ENCODE results near the gene NTN4.
A peak's percentile ranks its signal among the peaks of the same experiment; 100 is the strongest.
"Not testable (repeated sequence)": the region's sequence is repeated elsewhere in the genome, so short reads cannot be mapped to it uniquely, and the experiment has no call there.

Gene NTN4

DNA sequence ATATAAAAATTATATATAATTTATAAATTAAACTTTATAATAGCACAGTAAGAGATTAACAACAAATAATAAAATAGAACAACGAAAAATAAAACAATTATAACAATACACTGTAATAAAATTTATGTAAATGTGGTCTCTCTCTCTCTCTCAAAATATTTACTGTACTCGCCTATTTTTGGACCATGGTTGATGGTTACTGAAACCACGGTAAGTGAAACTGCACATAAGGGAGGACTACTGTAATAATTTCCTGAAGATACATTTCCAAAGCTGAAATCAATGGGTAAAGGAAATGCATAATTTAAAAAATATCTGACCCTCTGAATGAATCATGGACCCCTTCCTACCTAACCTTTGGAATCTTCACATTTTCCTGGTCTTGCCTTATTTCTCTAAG is 48.9 kb downstream of the NTN4 start:
- Histone ChIP-seq H3K4me3 (ENCODE audit: low read length) (no peak overlapping the region), H3K9me3 (ENCODE audit: control insufficient read depth, low read length) (peaks cover 10% of the 10 kb centered on the region), H3K36me3 (ENCODE audit: control insufficient read depth, insufficient read depth, low read length, severe bottlenecking) (no peaks in the 10 kb centered on the region), H3K27me3 (replicated peaks; ENCODE audit: control insufficient read depth, insufficient read depth, low read length) (no peaks in the 10 kb centered on the region), H3K9ac (ENCODE audit: low read length) (no peak overlapping the region), H3K4me1 (ENCODE audit: control insufficient read depth, insufficient read depth, low read length) (peaks cover 3% of the 10 kb centered on the region)
- no peak for DNase-seq (ENCODE audit: low read depth)

- Histone ChIP-seq H3K4me1 (ENCODE audit: control insufficient read depth, insufficient read depth, low read length) (peaks cover 7% of the 10 kb centered on the region), H3K9ac (ENCODE audit: low read length) (no peak overlapping the region), H3K9me3 (ENCODE audit: control insufficient read depth, low read length) (peaks cover 10% of the 10 kb centered on the region), H3K4me3 (ENCODE audit: low read length) (no peak overlapping the region), H3K27me3 (replicated peaks; ENCODE audit: control insufficient read depth, insufficient read depth, low read length) (no peaks in the 10 kb centered on the region), H3K36me3 (ENCODE audit: control insufficient read depth, insufficient read depth, low read length, severe bottlenecking) (no peaks in the 10 kb centered on the region)
- no peak for DNase-seq (ENCODE audit: low read depth)
Measured at GRCh38 chr12:95740751-95741150, 49.8 kb downstream of the NTN4 start.

DNA sequence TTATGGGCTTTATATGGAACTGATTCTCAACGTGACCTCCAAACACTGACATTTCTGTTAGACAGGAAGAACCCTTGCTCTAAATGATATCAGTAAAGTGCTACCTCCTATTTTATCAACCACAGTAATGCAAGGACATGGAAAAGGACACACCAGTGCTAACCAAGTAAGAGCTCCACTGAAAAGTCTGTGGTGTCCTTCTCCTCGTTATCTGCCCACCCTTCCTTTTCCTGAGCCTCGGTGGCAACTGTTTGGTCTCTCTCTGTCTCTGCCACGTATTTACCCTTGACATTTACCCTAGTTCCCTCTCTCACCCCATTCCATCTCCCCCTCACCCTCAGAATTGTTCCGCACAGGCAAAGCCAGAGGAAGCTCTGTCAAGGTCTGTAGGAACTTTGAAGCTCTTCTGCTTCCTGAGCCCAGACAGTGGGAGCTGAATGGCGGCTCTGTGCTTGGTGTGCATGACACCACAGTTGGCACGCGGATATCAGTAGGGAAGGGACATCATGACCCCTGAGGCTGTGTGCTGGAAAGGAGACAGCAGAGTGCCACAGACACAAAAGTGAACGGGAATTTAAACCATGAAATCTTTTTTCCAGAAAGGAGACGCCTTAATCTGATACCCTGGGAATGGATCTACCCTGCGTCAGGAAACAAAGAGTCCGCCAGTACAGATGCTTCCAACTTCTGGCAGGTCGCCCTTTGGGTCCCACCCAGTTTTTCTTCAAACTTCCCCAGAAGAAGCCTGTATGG is 50.8 kb downstream of the NTN4 start:
- Histone ChIP-seq H3K4me3 (ENCODE audit: low read length) (no peak overlapping the region), H3K4me1 (ENCODE audit: control insufficient read depth, insufficient read depth, low read length) (peaks cover 7% of the 10 kb centered on the region), H3K9me3 (ENCODE audit: control insufficient read depth, low read length) (peaks cover under 1% of the 10 kb centered on the region), H3K9ac (ENCODE audit: low read length) (no peak overlapping the region), H3K27me3 (replicated peaks; ENCODE audit: control insufficient read depth, insufficient read depth, low read length) (no peaks in the 10 kb centered on the region), H3K36me3 (ENCODE audit: control insufficient read depth, insufficient read depth, low read length, severe bottlenecking) (no peaks in the 10 kb centered on the region)
- DNase-seq (ENCODE audit: low read depth) = no peak

DNA sequence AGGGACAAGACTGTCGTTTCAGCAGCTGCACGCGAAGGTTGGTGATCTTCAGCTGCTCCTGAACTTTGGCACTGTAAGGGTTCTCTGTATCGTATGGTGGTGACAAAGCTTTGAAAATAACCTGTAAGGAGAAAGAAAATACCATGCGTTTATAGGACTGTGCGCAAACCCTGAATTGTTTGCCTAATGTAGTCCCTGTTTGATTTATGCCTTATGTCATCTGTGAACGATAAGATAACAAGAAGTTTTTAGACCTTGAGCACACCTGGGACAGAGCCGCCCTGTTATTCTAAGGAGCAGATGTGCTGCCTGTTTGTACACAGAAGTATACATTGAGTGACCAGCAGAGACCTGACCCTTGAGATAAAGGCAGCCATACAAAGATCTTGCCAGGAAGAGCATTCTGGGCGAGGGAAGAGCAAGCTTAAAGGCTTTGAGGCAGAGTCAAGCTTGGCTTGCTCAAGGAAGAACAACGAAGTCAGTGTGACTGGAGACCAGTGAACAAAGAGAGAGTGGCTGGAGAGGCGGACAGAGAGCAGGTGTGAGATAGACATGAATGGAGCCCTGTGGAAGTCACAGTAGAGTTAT is 52.4 kb downstream of the NTN4 start:
- no peaks in the 10 kb centered on the region for H3K9me3 ChIP-seq (ENCODE audit: control insufficient read depth, low read length)
- peaks cover 12% of the 10 kb centered on the region for H3K4me1 ChIP-seq (ENCODE audit: control insufficient read depth, insufficient read depth, low read length)
- DNase-seq (ENCODE audit: low read depth) = no peak
- H3K27me3 ChIP-seq (replicated peaks; ENCODE audit: control insufficient read depth, insufficient read depth, low read length) = no peaks in the 10 kb centered on the region
- H3K9ac ChIP-seq (ENCODE audit: low read length) = no peak overlapping the region
- H3K36me3 ChIP-seq (ENCODE audit: control insufficient read depth, insufficient read depth, low read length, severe bottlenecking) = no peaks in the 10 kb centered on the region
- H3K4me3 ChIP-seq (ENCODE audit: low read length) = no peak overlapping the region

GRCh38 chr12:95736631-95737030 is 53.9 kb downstream of the NTN4 start:
- H3K4me1 ChIP-seq (ENCODE audit: control insufficient read depth, insufficient read depth, low read length) = peaks cover 18% of the 10 kb centered on the region
- DNase-seq (ENCODE audit: low read depth) = peak; percentile 27

DNA sequence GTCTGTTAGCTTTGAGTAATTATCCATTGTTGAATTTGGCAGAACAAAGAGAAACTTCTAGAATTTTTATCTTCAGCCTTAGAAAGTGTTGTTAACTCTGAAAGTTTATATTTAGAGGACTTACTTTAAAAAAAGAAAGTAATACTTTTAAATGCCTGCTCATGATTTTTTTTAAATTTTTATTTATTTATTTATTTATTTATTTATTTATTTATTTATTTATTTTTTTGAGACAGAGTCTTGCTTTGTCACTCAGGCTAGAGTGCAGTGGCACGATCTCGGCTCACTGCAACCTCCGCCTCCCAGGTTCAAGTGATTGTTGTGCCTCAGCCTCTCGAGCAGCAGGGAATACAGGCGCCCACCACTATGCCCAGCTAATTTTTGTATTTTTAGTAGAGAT is 54.8 kb downstream of the NTN4 start:
- H3K4me3 ChIP-seq (ENCODE audit: low read length); H3K9me3 ChIP-seq (ENCODE audit: control insufficient read depth, low read length); H3K27me3 ChIP-seq (replicated peaks; ENCODE audit: control insufficient read depth, insufficient read depth, low read length); H3K9ac ChIP-seq (ENCODE audit: low read length); H3K36me3 ChIP-seq (ENCODE audit: control insufficient read depth, insufficient read depth, low read length, severe bottlenecking); DNase-seq (ENCODE audit: low read depth): not testable (repeated sequence)
- peaks cover 18% of the 10 kb centered on the region for H3K4me1 ChIP-seq (ENCODE audit: control insufficient read depth, insufficient read depth, low read length)

More at GRCh38 chr12:95736631-95737030, 53.9 kb downstream of the NTN4 start:
- no peaks in the 10 kb centered on the region for H3K36me3 ChIP-seq (ENCODE audit: control insufficient read depth, insufficient read depth, low read length, severe bottlenecking)
- no peak overlapping the region for H3K9ac ChIP-seq (ENCODE audit: low read length)
- no peaks in the 10 kb centered on the region for H3K9me3 ChIP-seq (ENCODE audit: control insufficient read depth, low read length)
- no peaks in the 10 kb centered on the region for H3K27me3 ChIP-seq (replicated peaks; ENCODE audit: control insufficient read depth, insufficient read depth, low read length)
- no peak overlapping the region for H3K4me3 ChIP-seq (ENCODE audit: low read length)

DNA sequence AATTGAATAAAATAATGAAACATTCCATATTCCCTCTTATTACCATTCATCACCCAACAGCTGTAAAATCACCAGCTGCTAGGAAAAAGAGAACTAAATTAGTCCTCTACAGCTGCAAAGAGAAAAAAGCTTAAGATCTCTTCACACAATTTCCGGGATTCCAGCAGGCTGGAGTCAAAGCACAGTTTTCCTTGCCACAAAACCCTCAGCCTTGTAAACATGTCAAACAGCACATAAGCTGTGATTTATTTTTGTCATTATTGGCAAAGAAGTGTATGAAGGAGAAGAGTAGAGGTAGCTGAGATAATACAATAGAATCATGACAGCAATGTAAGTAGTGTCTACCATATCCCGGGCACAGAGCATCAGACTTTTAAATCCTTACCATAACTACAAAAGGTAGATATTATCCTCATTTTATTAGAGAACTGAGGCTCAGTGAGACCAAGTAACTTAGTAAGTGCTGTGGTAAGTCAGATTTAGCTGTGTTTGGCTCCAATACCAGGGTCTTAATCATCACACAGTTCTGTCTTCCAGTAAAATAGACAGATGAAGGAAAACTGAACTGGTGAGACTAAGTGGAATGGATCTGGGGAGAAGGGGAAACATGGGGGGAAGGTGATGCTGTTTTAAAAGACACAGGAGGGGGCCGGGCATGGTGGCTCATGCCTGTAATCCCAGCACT is 57.3 kb downstream of the NTN4 start:
- H3K36me3 ChIP-seq (ENCODE audit: control insufficient read depth, insufficient read depth, low read length, severe bottlenecking) = no peaks in the 10 kb centered on the region
- DNase-seq (ENCODE audit: low read depth) = no peak
- no peaks in the 10 kb centered on the region for H3K9me3 ChIP-seq (ENCODE audit: control insufficient read depth, low read length)
- peaks cover 18% of the 10 kb centered on the region for H3K4me1 ChIP-seq (ENCODE audit: control insufficient read depth, insufficient read depth, low read length)
- H3K9ac ChIP-seq (ENCODE audit: low read length) = no peak overlapping the region
- no peak overlapping the region for H3K4me3 ChIP-seq (ENCODE audit: low read length)
- H3K27me3 ChIP-seq (replicated peaks; ENCODE audit: control insufficient read depth, insufficient read depth, low read length) = no peaks in the 10 kb centered on the region

GRCh38 chr12:95731519-95731958 is 59.0 kb downstream of the NTN4 start:
- Histone ChIP-seq H3K36me3 (ENCODE audit: control insufficient read depth, insufficient read depth, low read length, severe bottlenecking) (no peaks in the 10 kb centered on the region), H3K9me3 (ENCODE audit: control insufficient read depth, low read length) (no peaks in the 10 kb centered on the region), H3K27me3 (replicated peaks; ENCODE audit: control insufficient read depth, insufficient read depth, low read length) (no peaks in the 10 kb centered on the region), H3K9ac (ENCODE audit: low read length) (no peak overlapping the region), H3K4me1 (ENCODE audit: control insufficient read depth, insufficient read depth, low read length) (peaks cover 14% of the 10 kb centered on the region), H3K4me3 (ENCODE audit: low read length) (no peak overlapping the region)
- no peak for DNase-seq (ENCODE audit: low read depth)

GRCh38 chr12:95730457-95730856 is 60.1 kb downstream of the NTN4 start:
- Histone ChIP-seq H3K27me3 (replicated peaks; ENCODE audit: control insufficient read depth, insufficient read depth, low read length) (no peaks in the 10 kb centered on the region), H3K4me3 (ENCODE audit: low read length) (no peak overlapping the region), H3K9ac (ENCODE audit: low read length) (no peak overlapping the region), H3K9me3 (ENCODE audit: control insufficient read depth, low read length) (no peaks in the 10 kb centered on the region), H3K36me3 (ENCODE audit: control insufficient read depth, insufficient read depth, low read length, severe bottlenecking) (no peaks in the 10 kb centered on the region), H3K4me1 (ENCODE audit: control insufficient read depth, insufficient read depth, low read length) (peaks cover 11% of the 10 kb centered on the region)
- no peak for DNase-seq (ENCODE audit: low read depth)

DNA sequence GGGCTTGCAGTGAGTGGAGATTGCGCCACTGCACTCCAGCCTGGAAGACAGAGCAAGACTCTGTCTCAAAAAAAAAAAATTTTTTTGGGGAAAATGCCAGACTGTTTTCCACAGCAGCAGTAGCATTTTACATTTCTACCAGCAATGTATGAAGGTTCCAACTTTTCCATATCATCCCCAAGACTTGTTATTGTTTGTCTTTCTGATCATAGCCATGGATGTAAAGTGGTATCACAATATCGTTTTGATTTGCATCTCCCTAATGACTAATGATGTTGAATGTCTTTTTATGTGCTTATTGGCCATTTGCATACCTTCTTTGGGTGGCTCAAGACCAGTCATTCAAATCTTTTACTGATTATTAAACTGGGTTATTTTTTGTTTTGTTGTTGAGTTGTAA is 63.7 kb downstream of the NTN4 start:
- no peaks in the 10 kb centered on the region for H3K36me3 ChIP-seq (ENCODE audit: control insufficient read depth, insufficient read depth, low read length, severe bottlenecking)
- H3K9ac ChIP-seq (ENCODE audit: low read length) = no peak overlapping the region
- no peaks in the 10 kb centered on the region for H3K27me3 ChIP-seq (replicated peaks; ENCODE audit: control insufficient read depth, insufficient read depth, low read length)
- no peaks in the 10 kb centered on the region for H3K4me1 ChIP-seq (ENCODE audit: control insufficient read depth, insufficient read depth, low read length)
- no peak for DNase-seq (ENCODE audit: low read depth)
- no peaks in the 10 kb centered on the region for H3K9me3 ChIP-seq (ENCODE audit: control insufficient read depth, low read length)
- no peak overlapping the region for H3K4me3 ChIP-seq (ENCODE audit: low read length)

DNA sequence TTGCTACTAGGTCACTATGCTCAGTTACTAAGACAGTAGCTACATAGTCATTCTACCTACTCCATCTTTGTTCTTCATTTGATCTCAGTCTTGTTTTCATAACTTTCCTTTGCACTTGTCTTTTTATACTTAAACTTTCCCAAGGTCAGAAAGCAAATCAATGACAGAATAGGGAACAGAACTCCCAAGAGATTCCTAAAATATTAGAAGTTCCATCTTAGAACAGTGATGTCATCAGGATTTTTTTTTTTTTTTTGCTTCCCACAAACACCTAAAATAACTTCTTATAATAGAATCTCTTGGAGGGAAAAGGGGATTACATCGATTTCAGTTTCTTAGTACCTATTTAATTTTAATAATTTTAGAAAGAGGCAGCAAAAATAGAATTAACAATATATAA is 65.8 kb downstream of the NTN4 start:
- no peaks in the 10 kb centered on the region for H3K9me3 ChIP-seq (ENCODE audit: control insufficient read depth, low read length)
- no peak overlapping the region for H3K9ac ChIP-seq (ENCODE audit: low read length)
- no peaks in the 10 kb centered on the region for H3K36me3 ChIP-seq (ENCODE audit: control insufficient read depth, insufficient read depth, low read length, severe bottlenecking)
- DNase-seq (ENCODE audit: low read depth) = no peak
- H3K4me1 ChIP-seq (ENCODE audit: control insufficient read depth, insufficient read depth, low read length) = no peaks in the 10 kb centered on the region
- no peak overlapping the region for H3K4me3 ChIP-seq (ENCODE audit: low read length)
- H3K27me3 ChIP-seq (replicated peaks; ENCODE audit: control insufficient read depth, insufficient read depth, low read length) = no peaks in the 10 kb centered on the region

Measured in adipocyte (in vitro differentiated cells).